Raji (cell line): ENCODE data around the gene ERMP1.

Source experiments
- POLR2A ChIP-seq: IDR thresholded peaks from 2 replicates; pipeline ENCODE4 v1.6.1; 2011; ENCODE audit warnings: low read depth, low read length, control low read depth; ENCODE audit not compliant: insufficient read depth

Gene ERMP1

GRCh38 chr9:5773324-5773999 lies 59.5 kb downstream of the ERMP1 start:
- no peak for TF ChIP-seq POLR2A

DNA sequence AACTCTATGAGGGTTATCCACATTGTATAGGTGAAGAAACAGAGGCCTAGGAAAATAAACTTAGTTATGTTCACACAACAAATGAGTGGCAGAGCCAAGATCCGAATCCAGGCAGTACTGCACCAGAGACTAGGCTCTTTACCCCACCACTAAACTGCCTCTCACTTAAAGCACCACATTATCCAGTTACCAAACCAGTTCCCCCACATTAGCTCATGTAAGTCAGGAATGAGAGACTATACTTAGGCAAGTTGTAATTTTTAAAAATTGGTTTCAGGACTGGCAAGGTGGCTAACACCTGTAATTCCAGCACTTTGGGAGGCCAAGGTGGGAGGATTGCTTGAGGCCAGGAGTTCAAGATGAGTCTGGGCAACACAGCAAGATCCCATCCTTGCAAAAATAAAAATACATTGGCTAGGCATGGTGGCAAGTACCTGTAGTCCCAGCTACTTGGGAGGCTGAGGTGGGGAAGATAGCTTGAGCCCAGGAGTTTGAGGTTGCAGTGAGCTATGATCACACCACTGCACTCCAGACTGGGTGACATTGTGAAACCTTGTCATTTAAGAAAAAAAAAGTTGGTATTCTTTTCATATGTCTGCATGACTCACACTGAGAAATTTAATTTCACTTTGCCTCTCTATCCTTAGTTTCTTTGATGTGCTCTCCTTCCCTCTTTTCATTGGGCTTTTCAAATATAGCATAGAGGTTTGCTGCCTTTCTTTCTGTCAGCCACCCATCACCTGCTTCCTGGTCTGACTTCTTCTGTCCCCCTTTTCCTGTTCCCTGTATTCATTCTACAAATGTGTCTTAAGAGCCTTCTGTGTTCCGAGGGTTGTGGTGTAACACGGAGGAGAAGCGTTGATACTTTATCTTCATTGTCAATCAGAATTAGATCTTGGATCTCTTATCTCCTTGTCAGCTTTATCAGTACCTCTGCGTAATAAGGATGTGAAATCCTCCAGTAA lies 64.7 kb downstream of the ERMP1 start:
- no peak for TF ChIP-seq POLR2A

GRCh38 chr9:5764130-5764868 lies 68.6 kb downstream of the ERMP1 start:
- no peak for TF ChIP-seq POLR2A

DNA sequence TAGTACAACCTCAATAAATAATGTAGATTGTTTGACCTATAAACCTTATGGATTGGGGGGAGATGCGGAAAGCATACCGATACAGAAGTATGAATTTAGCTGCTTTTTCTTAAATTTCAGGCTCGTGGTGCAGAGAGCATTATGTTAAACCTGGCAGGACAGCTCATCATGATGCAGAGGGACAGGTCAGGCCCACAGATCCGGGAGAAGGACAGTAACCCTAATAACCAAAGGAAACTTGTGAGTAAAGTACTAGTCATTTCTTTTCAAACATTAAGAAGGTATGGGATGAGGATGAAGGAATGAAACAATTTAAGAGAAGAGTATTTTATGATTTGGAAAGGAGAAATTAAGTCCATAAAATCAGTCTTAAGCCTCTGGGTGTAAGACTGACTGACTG lies 70.5 kb downstream of the ERMP1 start:
- TF ChIP-seq POLR2A, result no peak

GRCh38 chr9:5760338-5760737 lies 72.6 kb downstream of the ERMP1 start:
- no peak for TF ChIP-seq POLR2A

- no peak for TF ChIP-seq POLR2A
These were observed 76.3 kb downstream of the ERMP1 start for GRCh38 chr9:5756633-5757032.

DNA sequence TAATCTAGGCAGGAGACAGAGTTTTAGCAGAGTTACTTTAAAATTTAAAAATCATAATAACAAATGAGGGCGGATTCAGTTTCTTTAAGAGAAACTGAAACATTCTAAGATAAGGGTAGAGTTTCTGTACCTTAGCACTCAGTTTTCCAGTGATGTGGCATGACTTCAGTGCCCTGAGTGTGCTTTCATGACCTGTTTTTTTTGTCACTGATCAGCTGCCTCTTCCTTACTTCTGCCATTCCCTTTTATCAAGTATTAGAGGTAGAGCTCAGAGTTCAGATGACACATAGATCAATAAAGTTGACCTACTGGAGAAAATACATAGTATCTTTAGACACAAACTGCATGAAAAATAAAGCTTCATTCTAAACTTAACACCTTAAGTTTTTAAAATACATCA lies 82.3 kb downstream of the ERMP1 start:
- TF ChIP-seq POLR2A, result no peak

- no peak for TF ChIP-seq POLR2A
These were observed 83.6 kb downstream of the ERMP1 start for GRCh38 chr9:5749306-5749705.

- no peak for TF ChIP-seq POLR2A
These were observed 84.5 kb downstream of the ERMP1 start for GRCh38 chr9:5748438-5748837.

GRCh38 chr9:5743109-5743508 lies 89.8 kb downstream of the ERMP1 start:
- no peak for TF ChIP-seq POLR2A

DNA sequence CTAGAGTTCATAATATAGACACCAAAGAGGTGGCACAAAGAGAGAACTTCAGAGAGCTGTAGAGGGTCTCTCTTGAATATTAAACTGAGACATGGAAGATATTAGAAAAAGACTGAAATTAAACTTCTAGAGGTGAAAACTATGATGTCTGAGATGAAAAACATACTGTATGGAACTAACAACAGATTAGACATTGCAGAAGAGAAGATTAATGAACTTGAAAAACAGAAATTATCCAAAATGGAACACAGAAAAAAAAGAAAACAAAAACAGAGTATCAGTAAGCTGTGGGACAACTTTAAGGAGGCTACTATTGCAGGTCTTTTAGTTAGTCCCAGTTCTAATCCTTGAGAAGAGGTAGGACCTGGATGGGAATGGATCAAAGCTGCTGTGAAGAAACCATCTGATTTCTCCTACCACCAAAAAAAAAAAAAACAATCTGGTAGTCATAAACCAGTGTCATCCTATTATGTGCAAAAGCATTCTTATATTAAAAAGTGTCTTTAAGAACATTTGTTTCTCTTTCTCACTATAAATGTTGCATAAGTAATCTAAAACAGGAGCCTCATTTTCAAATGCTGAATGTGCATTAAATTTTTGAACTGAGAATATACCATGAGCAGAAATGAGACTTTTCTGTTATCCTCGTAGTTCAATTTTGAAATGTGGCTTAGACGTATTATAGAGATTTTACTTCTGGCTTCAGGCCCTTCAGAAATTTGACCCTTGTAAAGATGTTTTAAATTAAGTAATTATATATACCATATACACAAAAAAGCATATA lies 96.2 kb downstream of the ERMP1 start:
- no peak for TF ChIP-seq POLR2A

DNA sequence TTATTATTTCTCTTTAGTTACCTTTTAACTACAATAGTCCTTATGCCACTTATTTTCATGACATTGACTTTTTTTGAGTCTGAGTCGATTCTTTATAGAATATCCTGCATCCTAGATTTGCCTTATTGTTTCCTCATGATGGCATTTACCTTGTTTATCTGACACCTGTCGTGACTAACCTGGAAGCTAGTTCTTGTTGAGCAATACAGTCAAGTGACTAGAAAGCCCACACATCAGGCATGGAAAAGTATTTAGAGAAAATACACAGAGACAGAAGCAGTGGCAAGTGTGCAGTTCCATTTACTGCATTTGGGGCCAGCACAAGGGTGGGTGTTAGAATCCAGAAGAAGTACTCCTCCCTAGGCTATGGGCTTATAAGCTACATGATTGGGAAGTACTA lies 97.8 kb downstream of the ERMP1 start:
- TF ChIP-seq POLR2A, result no peak
